GM03348 (cell line): ENCODE measurements around the gene MDGA2.

Experiments used
- DNase-seq: peaks from one replicate; pipeline ENCODE4 v3.0.0; 2012; ENCODE audit warnings: low spot score

Gene MDGA2

GRCh38 chr14:47485421-47485820 lies 190.0 kb downstream of the MDGA2 start:
- DNase-seq, result no peak

DNA sequence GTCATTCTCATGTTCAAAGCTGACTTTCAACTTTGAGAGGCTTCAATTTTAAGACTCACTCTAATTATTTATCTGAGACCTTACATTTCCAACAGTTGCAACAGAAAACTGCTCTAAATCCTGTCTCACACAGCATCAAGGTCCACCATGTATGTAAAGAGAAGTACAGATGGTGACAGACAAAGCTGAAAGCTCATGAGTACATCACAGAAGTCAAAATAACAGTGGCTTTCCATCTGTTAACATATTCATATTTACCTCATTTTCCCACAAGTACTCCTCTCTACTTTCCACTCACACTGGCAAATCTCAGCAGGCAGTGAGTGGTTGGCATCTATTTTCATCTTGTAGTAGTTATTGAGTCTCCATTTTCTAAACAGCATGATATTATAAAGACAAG lies 192.0 kb downstream of the MDGA2 start:
- DNase-seq, result no peak

- no peak for DNase-seq
Measured at GRCh38 chr14:47471075-47471474, 204.3 kb downstream of the MDGA2 start.

GRCh38 chr14:47466916-47467315 lies 208.5 kb downstream of the MDGA2 start:
- DNase-seq, result no peak

GRCh38 chr14:47454025-47454424 lies 221.4 kb downstream of the MDGA2 start:
- DNase-seq, result no peak

DNA sequence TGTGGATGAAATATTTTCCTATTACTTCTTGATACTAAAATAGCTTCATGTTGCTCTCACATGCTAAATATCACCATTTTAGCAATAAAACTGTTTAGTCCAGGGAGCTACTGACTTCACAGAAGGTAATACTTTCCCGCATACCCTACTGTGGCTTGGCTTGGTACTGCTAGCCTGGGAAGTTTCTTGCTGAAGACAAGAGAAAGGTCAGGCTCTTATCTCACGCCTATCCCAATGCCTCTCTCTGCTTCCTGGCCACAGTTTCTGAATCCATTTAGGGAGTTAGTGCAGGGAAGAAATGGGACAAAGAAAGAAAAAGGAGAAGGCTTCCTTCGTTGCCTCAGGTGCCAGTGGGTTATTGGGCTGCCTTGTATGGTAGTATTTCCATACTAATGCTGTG lies 228.3 kb downstream of the MDGA2 start:
- no peak for DNase-seq

- DNase-seq, result no peak
Measured at GRCh38 chr14:47442211-47442610, 233.2 kb downstream of the MDGA2 start.

DNA sequence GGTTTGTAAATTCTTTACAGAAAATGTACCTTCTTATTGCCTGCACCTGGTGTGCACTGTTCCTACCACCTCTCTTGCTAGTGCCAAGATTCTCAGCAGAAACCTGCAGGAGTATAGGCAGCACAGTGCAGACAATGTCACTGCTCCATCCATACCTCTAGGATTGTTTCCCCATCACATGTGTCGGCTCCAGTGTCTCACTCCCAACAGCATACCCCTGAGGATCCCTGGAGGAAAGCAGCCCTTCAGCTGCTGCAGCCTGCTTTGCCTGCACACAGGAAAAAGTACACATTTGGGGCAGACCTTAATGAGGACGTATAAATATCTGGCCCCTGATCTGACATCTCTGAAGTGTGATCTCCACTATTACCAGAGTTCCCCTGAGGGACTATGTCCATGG lies 235.5 kb downstream of the MDGA2 start:
- no peak for DNase-seq

DNA sequence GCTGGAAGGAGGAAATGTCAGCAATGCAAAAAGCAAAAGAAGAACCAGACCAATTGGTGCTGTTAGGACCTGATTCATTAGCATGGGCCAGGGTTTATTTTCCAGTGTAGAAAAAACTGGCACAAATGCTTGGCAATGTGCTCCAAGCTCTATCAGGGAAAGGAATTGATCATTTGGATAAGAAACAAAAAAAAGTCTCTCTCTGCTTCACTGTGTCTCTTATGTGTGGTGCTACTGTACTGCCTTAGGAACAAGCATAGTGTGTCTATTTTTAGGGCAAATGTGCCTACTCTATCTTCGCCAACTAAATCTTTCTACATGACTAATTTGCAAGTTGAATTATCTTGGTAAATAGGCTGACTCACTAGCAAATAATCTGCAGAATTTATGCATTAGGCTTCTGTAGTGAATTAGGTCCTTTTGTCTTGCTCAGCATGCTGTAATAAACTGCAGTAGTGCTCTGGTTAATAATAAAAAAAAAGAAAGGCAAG lies 236.7 kb downstream of the MDGA2 start:
- DNase-seq, result no peak

GRCh38 chr14:47435331-47435965 lies 240.0 kb downstream of the MDGA2 start:
- DNase-seq, result no peak

- DNase-seq, result no peak
Measured at GRCh38 chr14:47427629-47428028, 247.8 kb downstream of the MDGA2 start.

- DNase-seq, result no peak
Measured at GRCh38 chr14:47425302-47425701, 250.1 kb downstream of the MDGA2 start.

- DNase-seq, result no peak
Measured at GRCh38 chr14:47422191-47422590, 253.2 kb downstream of the MDGA2 start.

DNA sequence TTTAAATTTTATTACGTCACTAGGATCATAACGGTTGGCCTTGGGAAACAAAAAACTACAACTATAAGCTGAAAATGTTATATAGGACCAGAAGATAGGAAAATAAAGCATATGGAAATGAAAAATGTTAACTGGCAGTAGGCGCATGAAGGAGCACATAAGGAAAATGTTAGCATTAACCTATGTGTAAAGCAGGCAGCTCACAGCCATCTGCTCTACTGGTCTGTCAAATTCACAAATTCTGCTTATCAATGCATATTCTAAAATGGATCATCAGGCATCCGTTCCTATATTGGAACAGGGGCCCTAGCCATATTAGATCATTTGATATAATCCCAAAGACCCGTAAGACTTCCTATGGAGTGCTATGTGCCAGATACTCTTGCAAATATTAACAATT lies 263.9 kb downstream of the MDGA2 start:
- no peak for DNase-seq

- no peak for DNase-seq
Measured at GRCh38 chr14:47392326-47392725, 283.1 kb downstream of the MDGA2 start.

DNA sequence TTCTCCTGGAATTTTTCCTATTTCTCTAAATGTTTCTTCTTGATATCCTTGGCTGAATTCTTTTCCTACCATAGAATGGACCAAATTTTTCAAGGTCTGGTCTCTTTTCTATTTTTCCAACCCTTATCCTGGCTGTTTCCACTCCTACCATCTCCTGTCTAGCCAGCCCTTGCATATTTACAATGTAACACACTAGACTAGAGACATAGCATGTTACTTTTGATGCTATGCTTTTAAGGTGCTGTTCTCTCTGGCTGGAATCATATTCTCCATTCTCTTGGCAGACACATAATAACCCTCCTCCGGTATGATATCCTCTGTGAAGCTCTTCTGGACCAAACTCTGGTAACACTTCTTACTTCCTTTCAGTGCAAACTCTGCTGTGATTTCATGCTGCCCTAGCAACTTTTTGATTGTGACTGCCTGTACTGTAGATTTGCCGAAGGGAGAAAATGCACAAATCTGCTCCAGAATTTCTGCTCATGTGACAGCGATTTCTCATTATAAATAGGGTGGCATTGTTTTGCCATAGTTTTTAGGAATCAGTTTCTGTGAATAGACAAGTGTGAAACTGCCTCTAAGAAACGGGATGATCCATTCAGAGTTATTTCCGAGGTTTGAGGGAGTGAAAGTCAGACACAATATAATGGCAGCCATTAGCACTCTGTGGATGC lies 284.4 kb downstream of the MDGA2 start:
- no peak for DNase-seq

DNA sequence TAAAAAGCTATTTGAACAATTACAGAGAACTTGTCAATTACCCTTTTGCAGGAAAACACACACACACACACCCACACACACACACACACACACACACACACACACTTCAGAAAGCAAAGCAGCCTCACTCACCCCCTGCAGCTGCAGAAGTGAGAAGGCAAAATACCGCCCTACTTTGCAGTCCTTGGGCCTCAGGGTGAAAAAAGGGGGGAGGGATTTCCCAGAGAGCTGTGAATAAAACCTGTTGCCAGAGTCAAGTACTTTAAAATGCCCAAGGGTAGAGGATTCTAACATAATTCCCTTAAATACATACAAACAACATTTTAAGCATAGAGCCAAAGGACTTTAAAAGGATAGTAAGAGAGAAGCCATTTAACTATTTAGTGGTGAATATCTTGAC lies 285.9 kb downstream of the MDGA2 start:
- DNase-seq, result no peak

DNA sequence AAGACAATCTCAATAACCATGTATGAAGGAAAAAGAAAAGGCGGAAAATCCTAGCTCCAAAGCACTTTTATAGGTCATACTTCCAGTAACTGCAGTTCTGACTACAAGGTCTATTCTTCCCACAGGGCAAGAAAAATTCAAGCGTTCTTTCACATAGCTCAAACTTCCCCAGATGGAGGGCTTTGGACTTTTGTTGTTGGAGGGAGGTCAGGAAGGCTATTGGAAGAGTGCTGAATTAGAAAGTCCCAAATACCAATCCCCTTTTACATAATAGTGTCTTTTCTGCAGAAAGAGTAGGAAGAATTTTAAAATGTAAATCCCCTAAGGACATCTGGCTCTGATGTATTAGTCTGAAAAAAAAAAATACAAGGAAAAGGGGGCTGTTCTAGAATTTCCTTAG lies 309.4 kb downstream of the MDGA2 start:
- DNase-seq, result no peak

GRCh38 chr14:47365233-47365632 lies 310.2 kb downstream of the MDGA2 start:
- DNase-seq, result no peak

GRCh38 chr14:47353186-47353585 lies 322.2 kb downstream of the MDGA2 start:
- DNase-seq, result no peak

GRCh38 chr14:47346849-47347248 lies 328.6 kb downstream of the MDGA2 start:
- no peak for DNase-seq

DNA sequence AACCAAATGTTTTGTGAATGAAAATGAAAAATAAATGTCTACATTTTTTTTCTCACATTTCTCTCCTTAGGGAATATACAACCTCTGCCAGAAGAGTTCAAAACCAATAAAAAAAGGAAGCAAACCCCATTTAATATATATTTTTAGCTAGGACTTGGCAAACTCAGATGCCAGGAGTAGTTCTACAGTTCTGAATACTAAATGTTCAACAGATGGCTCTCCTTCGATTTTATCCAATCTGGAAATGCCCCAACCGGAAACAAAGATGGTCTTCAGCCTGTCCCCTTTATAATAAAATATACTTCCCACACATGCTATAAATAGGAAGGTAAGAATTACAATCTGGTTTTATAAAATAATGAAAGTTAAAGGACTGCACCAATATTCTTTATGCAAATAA lies 330.4 kb downstream of the MDGA2 start:
- DNase-seq, result no peak

- no peak for DNase-seq
Measured at GRCh38 chr14:47332939-47333338, 342.5 kb downstream of the MDGA2 start.

DNA sequence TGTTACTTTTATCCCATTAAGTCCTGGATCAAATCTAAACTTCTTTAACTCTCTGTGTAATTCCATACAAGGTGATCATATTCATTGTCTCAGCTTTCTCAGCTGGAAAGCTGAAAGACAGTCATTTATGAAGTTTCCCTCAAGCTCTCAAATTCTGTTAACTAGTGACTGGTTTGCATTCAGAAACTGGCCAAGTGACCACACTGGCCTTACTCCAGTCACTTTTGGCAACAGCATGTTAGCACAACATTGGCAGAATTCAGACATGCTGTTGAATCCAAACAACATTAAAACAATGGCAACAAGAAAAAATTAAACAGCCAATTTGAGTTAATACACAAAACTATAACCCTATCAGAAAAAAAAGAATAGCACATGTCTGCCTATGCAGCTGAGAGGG lies 343.3 kb downstream of the MDGA2 start:
- no peak for DNase-seq
